HG03095 (cell line): ENCODE measurements around the gene TBL1XR1.
A peak's percentile ranks its signal among the peaks of the same experiment; 100 is the strongest.

ENCODE experiments used
- ATAC-seq: cut with Tn5 transposase; IDR thresholded peaks from one replicate; pipeline ENCODE4 v1.9.1; 2021; ENCODE audit warnings: moderate library complexity; ENCODE audit not compliant: unreplicated experiment

TBL1XR1 gene

GRCh38 chr3:177197041-177197726 is at the start of gene TBL1XR1:
Gene TBL1XR1, minus strand, starts transcription at chr3:177197482. Its CDS starts 132,505 bp downstream, at chr3:177064977.
- peak; percentile 37 for ATAC-seq

DNA sequence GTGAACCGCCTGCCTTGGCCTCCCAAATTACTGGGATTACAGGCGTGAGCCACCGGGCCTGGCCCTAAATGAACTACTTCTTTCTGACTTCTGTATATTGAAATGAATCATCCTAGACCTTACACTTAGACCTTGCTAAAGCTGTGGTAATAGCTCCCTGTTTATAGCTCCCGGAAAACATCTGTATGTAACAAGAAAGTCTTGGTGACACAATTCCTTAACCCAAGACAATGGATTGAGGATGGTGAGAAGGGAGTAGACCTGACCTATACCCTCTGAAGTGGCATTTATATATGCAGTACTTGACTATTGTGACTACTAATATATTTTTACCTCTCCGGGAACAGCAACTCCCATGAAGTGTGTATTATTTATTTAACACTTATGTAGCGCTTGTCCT is 48.0 kb upstream of the TBL1XR1 start:
- no peak for ATAC-seq

- no peak for ATAC-seq
Observed at GRCh38 chr3:177244606-177245005, 47.3 kb upstream of the TBL1XR1 start.

- ATAC-seq: no peak
Observed at GRCh38 chr3:177238686-177239216, 41.5 kb upstream of the TBL1XR1 start.

- no peak for ATAC-seq
Observed at GRCh38 chr3:177237206-177237605, 39.9 kb upstream of the TBL1XR1 start.

DNA sequence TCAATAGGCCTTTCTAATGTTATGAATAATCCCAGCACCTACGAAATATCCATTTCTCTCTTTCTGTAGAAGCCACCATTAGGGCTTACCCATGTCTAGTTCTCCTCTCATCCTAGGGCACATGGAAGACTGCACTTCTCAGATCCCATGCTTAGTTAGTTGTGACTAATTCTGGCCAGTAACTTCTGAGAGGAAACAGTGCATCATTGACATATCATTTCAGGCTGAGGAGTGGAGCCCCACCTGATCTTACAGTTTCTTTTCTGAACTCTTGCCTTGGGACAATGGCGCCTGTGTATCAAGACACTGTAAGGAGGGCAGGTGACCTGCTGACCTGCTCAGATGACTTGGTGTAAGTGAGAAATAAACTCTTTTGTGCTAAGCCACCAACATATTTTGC is 39.4 kb upstream of the TBL1XR1 start:
- no peak for ATAC-seq

- ATAC-seq: no peak
Observed at GRCh38 chr3:177234121-177234520, 36.8 kb upstream of the TBL1XR1 start.

GRCh38 chr3:177231242-177231641 is 34.0 kb upstream of the TBL1XR1 start:
- no peak for ATAC-seq

DNA sequence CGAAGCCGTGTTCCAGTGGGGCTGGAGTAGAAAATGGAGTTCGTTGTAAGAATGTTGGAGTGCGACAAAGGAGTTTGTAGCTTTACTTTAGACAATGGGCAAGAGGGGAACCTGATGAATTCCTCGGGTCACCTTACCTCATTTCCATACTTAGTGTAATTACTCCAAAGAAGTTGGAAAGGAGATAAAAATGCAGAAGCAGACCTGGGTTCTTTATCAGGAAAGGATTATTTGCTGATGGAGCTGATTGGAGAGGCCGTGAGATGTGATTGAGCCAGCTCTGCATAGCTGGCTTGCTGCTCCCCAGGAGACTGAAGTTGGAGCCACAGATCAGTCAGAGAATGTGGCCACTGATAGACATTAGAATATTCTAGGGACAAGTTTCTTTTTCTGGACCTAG is 33.4 kb upstream of the TBL1XR1 start:
- ATAC-seq: no peak

DNA sequence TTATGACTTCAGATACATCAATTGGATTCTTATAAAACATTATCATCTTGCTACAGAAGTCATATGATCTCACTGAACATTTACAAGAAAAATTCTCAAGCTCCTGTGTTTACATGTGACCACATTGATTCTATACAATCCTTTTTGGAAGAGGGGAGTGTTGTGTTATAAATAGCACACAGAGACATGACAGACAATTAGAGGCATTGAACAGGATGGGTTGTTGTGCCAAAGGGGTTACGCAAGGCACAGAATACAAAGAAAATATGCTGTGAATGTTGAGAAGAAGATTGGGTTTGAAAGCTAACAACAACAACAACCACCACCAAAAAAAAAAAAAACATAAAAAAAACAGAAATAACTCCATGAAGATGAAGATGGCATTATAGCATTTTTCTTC is 32.5 kb upstream of the TBL1XR1 start:
- ATAC-seq: no peak

DNA sequence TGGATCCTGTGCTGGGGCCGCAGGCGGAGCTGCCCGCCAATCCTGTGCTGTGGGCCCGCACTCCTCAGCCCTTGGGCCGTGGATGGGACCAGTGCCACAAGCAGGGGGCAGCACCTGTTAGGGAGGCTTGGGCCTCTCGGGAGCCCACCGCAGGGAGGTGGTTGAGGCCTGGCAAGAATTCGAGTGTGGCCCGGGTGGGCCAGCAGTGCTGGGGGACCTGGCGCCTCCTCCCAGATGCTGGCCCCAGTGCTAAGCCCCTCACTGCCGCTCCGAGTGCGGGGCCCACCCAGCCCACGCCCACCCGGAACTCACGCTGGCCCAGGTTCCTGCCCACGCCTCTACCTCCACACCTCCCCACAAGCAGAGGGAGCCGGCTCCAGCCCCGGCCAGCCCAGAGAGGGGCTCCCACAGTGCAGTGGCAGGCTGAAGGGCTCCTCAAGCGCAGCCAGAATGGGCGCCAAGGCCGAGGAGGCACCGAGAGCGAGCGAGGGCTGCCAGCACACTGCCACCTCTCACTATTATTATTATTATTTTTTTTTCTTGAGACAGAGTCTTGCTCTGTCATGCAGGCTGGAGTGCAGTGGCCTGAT is 31.4 kb upstream of the TBL1XR1 start:
- ATAC-seq: no peak

DNA sequence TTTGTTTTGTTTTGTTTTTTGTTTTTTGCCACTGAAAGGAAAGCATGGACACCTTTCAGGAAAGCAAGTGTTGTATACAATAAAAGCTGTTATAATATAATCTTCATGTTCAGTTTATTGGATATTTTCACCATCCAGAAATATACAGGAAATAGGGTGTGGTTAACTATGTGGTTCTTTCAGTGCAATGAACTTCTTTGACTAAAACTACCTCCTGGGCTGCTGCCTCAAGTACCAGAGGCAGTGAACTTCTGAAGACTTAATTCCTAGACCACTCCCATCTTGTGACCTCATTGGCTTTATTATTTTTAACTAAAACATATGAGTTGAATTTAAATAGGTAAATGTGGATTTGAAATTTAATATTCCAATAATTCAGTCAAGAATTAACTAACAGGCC is 27.1 kb upstream of the TBL1XR1 start:
- ATAC-seq: no peak

DNA sequence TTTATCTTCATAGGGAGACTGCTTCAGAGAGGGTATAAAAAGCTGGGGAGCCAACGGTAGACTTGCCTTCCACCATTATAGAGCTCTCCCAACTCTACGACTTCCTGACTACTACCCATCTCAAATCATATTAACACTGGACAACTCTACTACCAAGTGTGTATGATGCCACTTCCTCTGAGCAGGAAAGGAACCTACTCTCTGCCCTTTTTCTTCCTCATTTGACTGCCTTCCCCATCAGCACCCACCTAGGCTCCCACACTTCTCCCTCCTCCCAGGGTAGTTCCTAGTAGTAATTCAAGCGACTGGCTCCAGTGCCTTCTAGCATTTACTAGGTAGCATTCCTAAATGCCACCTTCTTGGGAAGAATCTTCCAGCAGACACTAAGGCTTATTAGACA is 24.5 kb upstream of the TBL1XR1 start:
- ATAC-seq: no peak

GRCh38 chr3:177220136-177220974 is 23.1 kb upstream of the TBL1XR1 start:
- no peak for ATAC-seq

DNA sequence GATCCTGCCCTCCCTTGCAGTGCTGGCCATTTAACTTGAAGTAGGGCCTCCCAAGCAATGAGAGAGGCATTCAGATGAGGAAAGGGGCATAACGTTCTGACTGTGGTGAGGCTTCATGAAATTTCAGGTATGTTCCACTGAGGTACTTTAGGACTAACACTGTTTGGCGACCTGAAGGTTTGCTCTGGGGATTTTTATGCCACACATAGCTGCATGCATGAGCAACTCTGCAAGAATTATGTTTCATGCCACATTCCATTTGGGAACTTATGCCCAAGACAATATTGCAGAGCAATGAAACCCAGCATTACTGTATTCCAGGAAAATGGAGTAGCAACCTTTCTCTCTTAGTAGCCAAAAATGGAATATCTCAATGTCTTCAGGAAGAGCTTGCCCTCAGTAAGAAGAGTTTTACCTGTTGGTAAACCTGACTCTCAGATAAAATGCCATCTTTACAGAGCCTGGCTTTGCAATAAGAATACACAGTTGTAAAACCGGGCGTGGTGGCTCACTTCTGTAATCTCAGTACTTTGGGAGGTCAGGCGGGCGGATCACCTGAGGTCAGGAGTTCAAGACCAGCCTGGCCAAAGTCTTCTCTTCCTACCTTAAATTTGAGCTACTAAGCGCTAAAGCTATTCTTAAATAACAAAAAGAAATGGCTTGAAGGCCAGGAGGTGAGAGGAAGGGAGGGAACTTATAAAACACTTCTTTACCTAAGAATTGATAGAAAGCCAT is 16.7 kb upstream of the TBL1XR1 start:
- no peak for ATAC-seq

DNA sequence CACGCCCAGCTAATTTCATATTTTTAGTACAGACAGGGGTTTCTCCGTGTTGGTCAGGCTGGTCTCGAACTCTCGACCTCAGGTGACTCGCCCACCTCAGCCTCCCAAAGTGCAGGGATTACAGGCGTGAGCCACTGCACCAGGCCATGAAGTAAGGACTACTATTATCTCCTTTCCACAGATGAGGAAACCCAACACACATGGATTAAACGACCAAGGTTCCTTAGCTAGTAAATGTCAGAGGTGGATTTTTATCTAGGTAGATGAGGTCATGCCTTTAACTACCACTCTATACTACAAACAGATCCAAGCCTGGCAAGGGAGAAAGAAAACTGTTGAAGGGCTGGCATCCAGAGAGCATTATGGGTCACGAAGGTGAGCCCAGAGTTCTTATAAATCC is 15.5 kb upstream of the TBL1XR1 start:
- ATAC-seq: no peak

GRCh38 chr3:177212278-177212610 is 15.0 kb upstream of the TBL1XR1 start:
- no peak for ATAC-seq

GRCh38 chr3:177211503-177212277 is 14.4 kb upstream of the TBL1XR1 start:
- no peak for ATAC-seq

DNA sequence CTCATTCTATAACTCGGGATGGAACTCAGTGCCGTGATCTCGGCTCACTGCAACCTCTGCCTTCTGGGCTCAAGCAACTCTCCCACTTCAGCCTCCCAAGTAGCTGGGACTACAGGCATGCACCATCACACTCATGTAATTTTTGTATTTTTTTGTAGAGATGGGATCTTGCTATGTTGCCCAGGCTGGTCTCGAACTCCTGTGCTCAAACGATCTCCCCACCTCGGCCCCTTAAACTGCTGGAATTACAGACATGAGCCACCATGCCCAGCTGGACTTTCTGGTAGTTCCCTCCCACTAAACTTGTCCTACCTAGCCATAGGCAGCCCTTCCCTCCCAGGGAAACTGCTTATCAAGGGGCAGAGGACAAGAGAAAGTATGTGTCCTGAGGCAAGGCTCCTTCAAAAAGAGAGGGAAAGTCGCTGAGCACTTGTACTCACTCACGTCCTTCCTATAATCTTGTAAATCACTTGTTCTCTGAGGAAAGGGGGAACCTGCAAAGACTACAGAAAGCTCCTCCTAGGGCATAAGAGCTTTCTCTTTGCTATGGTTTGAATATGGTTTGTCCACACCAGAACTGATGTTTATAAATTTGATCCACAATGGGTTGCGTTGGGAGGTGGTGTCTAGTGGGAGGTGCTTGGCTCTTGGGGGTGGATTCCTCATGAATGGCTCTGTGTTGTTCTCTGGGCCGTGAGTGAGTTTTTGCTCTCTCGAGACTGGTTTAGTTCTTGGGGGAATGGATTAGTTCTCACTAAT is 13.6 kb upstream of the TBL1XR1 start:
- ATAC-seq: no peak

DNA sequence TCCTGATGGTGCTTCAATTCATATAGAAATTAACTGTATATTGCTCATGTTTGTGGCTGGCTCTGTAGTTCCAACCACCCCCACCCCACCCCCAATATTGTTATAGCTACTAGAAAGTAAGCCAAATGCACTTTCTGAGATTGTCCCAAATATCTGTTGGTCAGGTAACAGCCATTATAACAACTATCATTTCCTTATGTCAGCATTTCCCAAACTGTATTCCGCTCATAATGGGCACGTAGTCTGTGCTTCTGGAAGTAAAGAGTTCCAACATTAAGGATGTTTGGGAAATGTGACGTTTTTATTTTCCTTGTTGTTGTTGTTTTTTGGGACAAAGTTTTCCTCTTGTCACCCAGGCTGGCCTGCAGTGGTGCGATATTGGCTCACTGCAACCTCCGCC is 12.2 kb upstream of the TBL1XR1 start:
- ATAC-seq: no peak
